DND-41 (cell line): ENCODE data around the gene CIT.

Source experiments
- EZH2 ChIP-seq: IDR thresholded peaks from 3 replicates; pipeline ENCODE4 v1.6.1; 2012; ENCODE audit warnings: borderline replicate concordance, low read depth, mild to moderate bottlenecking, moderate library complexity, low read length, inconsistent platforms; ENCODE audit not compliant: severe bottlenecking
- TF ChIP-seq, protein P1 (sequence below): IDR thresholded peaks from 2 replicates; pipeline ENCODE4 v1.5.1; 2012; ENCODE audit warnings: borderline replicate concordance, low read length, moderate library complexity, mild to moderate bottlenecking; ENCODE audit not compliant: poor library complexity, severe bottlenecking; ENCODE audit errors: extremely low read depth

DNA sequence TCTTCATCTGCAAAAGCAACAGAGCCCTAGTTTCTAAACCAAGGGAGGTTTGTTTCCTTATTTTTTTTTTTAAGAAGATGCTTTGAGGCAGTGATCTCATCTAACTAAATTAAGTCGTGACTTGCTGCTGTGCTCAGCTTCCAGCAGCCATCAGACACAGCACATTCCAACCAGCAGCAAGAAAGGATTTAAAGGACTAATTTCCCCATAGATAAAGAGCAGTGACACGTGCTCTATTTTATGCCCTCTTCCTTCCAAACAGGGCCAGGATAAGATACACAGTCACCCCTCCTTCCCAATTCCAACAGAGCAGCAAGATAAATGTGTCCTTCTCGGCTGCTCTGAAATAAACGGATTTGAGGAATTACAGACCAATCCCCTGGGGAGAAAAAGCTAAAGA lies 127.5 kb downstream of the CIT start:
- TF ChIP-seq, protein P1, sequence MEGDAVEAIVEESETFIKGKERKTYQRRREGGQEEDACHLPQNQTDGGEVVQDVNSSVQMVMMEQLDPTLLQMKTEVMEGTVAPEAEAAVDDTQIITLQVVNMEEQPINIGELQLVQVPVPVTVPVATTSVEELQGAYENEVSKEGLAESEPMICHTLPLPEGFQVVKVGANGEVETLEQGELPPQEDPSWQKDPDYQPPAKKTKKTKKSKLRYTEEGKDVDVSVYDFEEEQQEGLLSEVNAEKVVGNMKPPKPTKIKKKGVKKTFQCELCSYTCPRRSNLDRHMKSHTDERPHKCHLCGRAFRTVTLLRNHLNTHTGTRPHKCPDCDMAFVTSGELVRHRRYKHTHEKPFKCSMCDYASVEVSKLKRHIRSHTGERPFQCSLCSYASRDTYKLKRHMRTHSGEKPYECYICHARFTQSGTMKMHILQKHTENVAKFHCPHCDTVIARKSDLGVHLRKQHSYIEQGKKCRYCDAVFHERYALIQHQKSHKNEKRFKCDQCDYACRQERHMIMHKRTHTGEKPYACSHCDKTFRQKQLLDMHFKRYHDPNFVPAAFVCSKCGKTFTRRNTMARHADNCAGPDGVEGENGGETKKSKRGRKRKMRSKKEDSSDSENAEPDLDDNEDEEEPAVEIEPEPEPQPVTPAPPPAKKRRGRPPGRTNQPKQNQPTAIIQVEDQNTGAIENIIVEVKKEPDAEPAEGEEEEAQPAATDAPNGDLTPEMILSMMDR = no peak
- TF ChIP-seq EZH2 = no peak
